Choroid plexus epithelial cell (primary cell): Measurements from ENCODE around the gene TBX3.
A peak's percentile ranks its signal among the peaks of the same experiment; 100 is the strongest.

ENCODE experiments used
- DNase-seq: peaks from one replicate; pipeline ENCODE4 v3.0.0-alpha.2; 2010; ENCODE audit warnings: low read depth
- H3K4me3 ChIP-seq: 2 replicates; pipeline ENCODE4 v1.5.1; 2011; ENCODE audit warnings: low read depth, mild to moderate bottlenecking, control low read depth, low read length, moderate library complexity
- TF ChIP-seq, protein P1 (sequence below): conservative IDR thresholded peaks from 2 replicates; pipeline ENCODE4 v1.5.1; 2011; ENCODE audit warnings: low read depth, mild to moderate bottlenecking, control low read depth, inconsistent platforms, low read length, moderate library complexity

The TBX3 gene

DNA sequence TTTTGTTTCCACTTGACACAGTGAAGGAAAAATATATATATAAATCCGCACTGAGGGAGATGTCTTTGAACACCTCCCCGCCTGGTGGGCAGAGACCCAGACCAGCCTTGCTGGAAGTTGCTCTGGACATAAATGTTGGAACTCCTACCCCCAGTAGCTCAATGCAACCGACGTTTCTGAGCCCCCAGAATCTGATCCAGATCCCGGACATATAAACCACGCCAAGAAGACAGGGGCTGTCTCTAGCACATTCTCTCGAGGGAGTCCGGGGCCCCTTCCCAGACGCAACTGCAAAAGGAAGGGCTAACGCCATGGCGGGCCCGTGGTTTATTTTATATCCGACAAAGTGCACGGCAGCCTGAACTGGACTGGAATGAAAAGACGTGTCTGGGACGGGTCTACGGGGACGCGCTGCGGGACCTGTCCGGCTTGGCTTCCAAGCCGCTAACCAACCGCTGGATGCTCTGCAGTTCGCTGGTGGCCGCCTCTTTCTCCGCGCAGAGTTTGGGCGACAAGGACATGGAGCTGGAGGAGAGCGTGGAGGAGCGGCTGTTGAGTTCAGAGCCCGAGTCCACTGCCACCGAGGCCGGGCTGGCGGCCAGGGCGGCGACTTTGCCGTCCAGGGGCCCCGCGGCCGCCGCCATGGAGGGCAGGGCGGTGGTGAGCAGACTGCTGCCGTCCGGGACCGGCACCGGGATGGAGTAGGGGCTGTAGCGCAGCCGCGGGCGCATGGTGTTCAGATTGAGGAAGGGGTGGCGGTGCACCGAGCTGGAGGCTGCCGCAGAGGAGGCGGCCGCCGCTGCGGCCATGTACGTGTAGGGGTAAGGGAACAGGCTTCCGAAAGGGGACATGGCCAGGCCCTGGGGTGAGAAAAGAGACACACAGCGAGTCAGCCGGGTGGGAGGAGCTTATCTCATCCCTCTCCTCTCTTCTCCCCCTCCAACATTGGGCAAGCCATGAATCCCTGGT, 12.2 kb downstream of the TBX3 start:
- DNase-seq, result no peak
- TF ChIP-seq, protein P1, sequence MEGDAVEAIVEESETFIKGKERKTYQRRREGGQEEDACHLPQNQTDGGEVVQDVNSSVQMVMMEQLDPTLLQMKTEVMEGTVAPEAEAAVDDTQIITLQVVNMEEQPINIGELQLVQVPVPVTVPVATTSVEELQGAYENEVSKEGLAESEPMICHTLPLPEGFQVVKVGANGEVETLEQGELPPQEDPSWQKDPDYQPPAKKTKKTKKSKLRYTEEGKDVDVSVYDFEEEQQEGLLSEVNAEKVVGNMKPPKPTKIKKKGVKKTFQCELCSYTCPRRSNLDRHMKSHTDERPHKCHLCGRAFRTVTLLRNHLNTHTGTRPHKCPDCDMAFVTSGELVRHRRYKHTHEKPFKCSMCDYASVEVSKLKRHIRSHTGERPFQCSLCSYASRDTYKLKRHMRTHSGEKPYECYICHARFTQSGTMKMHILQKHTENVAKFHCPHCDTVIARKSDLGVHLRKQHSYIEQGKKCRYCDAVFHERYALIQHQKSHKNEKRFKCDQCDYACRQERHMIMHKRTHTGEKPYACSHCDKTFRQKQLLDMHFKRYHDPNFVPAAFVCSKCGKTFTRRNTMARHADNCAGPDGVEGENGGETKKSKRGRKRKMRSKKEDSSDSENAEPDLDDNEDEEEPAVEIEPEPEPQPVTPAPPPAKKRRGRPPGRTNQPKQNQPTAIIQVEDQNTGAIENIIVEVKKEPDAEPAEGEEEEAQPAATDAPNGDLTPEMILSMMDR, result no peak
- H3K4me3 ChIP-seq, result peak overlapping the region; percentile 27

- TF ChIP-seq, protein P1, result no peak
- H3K4me3 ChIP-seq, result no peak overlapping the region
- no peak for DNase-seq
These were observed 12.9 kb downstream of the TBX3 start for GRCh38 chr12:114671066-114671442.

- no peak for DNase-seq
- H3K4me3 ChIP-seq, result no peak overlapping the region
- TF ChIP-seq, protein P1, result no peak
These were observed 13.5 kb downstream of the TBX3 start for GRCh38 chr12:114670291-114670980.

GRCh38 chr12:114669401-114670290, 14.3 kb downstream of the TBX3 start:
- DNase-seq, result peak; percentile 52
- TF ChIP-seq, protein P1, result no peak
- H3K4me3 ChIP-seq, result peak overlapping the region; percentile 60

DNA sequence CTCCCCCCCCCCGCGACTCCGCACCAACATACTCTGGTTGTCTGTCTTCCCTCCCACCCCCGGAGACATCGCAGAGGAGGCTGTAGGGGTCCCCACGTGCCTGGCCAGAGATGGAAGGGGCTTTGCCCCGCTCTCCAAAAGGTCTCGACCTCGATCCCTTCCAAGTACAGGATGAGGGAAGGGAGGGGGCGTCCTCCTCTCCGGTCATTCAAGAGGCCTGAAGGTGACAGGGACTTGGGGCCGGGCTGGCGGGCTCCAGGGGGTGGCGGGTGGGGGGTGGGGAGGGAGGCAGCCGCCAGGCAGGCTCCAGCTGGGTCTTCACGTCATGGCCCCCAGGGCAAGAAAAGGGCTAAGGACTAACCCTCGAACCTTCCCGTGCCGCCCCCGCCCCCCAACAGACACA, 15.1 kb downstream of the TBX3 start:
- H3K4me3 ChIP-seq, result peak overlapping the region; percentile 60
- DNase-seq, result no peak

More for the DNA sequence above, 15.1 kb downstream of the TBX3 start:
- TF ChIP-seq, protein P1, result no peak
